Endothelial cell of umbilical vein (primary cell): Measurements from ENCODE around the gene ZNF652. TPM values are rescaled to one million over a fixed set of nuclear protein-coding genes. Genes with fewer than 3 reads are reported as not detected.

Source experiments
- BruUV-seq: library from RNA; stranded (reverse); fragments of 400-500 nt; replicated peaks from 2 replicates; lab custom pipeline; 2021; lab: Mats Ljungman, UMichigan
- CTCF ChIA-PET: fragments of 300-600, 350-600 bp; sonication (Branson Sonifier 250); formaldehyde crosslinking; loops from one replicate; lab custom pipeline; 2021; ENCODE audit warnings: antibody characterized with exemption, inconsistent platforms; lab: Charles Lee
- POLR2A ChIA-PET: fragments of 300-600, 350-600 bp; sonication (Branson Sonifier 250); formaldehyde crosslinking; loops from one replicate; lab custom pipeline; 2021; ENCODE audit warnings: antibody characterized with exemption, inconsistent platforms; lab: Charles Lee
- DNase-seq: peaks from one replicate; pipeline ENCODE4 v3.0.0-alpha.2; 2011; ENCODE audit warnings: low read depth, low spot score
- FAIRE-seq: peaks from 2 replicates; lab custom pipeline; 2011; peaks lifted over from hg19 to GRCh38; lab: Jason Lieb, UNC
- H2AFZ ChIP-seq: 2 replicates; pipeline ENCODE4 v1.6.0; 2012; ENCODE audit warnings: low read depth, low read length, control low read depth, inconsistent platforms
- H3K27ac ChIP-seq: 2 replicates; pipeline ENCODE4 v1.5.1; 2011; ENCODE audit warnings: low read depth, mild to moderate bottlenecking, control low read depth, low read length, moderate library complexity; ENCODE audit not compliant: insufficient read depth
- H3K27me3 ChIP-seq, 2 experiments: 2 replicates each; pipeline versions ENCODE4 v1.6.0 to v1.6.1; 2011; ENCODE audit warnings: low read length in 2 of 2, mixed read lengths in 1 of 2; ENCODE audit not compliant: control insufficient read depth in 2 of 2, insufficient read depth in 2 of 2
- H3K36me3 ChIP-seq, 2 experiments: 2 replicates in 1 of 2; 3 replicates in 1 of 2; pipeline ENCODE4 v1.5.1; 2011; ENCODE audit warnings: low read length in 2 of 2, mild to moderate bottlenecking in 1 of 2, moderate library complexity in 1 of 2; ENCODE audit not compliant: control insufficient read depth in 2 of 2, insufficient read depth in 2 of 2; ENCODE audit errors: extremely low read depth in 1 of 2
- H3K4me1 ChIP-seq: 3 replicates; pipeline ENCODE4 v1.5.1; 2011; ENCODE audit warnings: mild to moderate bottlenecking, low read length; ENCODE audit not compliant: control insufficient read depth, insufficient read depth; ENCODE audit errors: extremely low read depth
- H3K4me2 ChIP-seq: 2 replicates; pipeline ENCODE4 v1.6.1; 2011; ENCODE audit warnings: low read length, control low read depth, mixed read lengths; ENCODE audit not compliant: insufficient read depth
- H3K4me3 ChIP-seq, 3 experiments: fragments of 200-600 bp in 1 of 3; sonication (generic), shearing (Covaris generic) in 1 of 3; replicated peaks in 1 of 3; 2 replicates each; pipeline ENCODE4 v1.5.1; 2011 to 2016; ENCODE audit warnings: control low read depth in 3 of 3, low read length in 3 of 3, mild to moderate bottlenecking in 2 of 3, inconsistent platforms in 1 of 3, low read depth in 1 of 3, moderate library complexity in 1 of 3; ENCODE audit not compliant: insufficient read depth in 1 of 3
- H3K79me2 ChIP-seq: 2 replicates; pipeline ENCODE4 v1.6.0; 2012; ENCODE audit warnings: low read length, inconsistent platforms; ENCODE audit not compliant: control insufficient read depth, insufficient read depth
- H3K9ac ChIP-seq: replicated peaks from 2 replicates; pipeline ENCODE3; 2011; ENCODE audit warnings: low read length, control low read depth; ENCODE audit not compliant: insufficient read depth; ENCODE audit errors: extremely low read depth
- H3K9me1 ChIP-seq: replicated peaks from 3 replicates; pipeline ENCODE4 v1.6.0; 2011; ENCODE audit warnings: mild to moderate bottlenecking, low read length; ENCODE audit not compliant: control insufficient read depth, insufficient read depth; ENCODE audit errors: extremely low read depth
- H3K9me3 ChIP-seq: replicated peaks from 2 replicates; pipeline ENCODE4 v1.5.1; 2012; ENCODE audit warnings: low read length, inconsistent platforms; ENCODE audit not compliant: control insufficient read depth, insufficient read depth
- H4K20me1 ChIP-seq: replicated peaks from 2 replicates; pipeline ENCODE3; 2011; ENCODE audit warnings: mild to moderate bottlenecking, low read length; ENCODE audit not compliant: control insufficient read depth, insufficient read depth; ENCODE audit errors: extremely low read depth
- EZH2 ChIP-seq: IDR thresholded peaks from 2 replicates; pipeline ENCODE4 v1.6.1; 2012; ENCODE audit warnings: borderline replicate concordance, low read depth, mild to moderate bottlenecking, moderate library complexity, low read length, inconsistent platforms; ENCODE audit not compliant: severe bottlenecking
- FOS ChIP-seq: IDR thresholded peaks from 2 replicates; pipeline ENCODE4 v1.6.1; 2011; ENCODE audit warnings: mild to moderate bottlenecking, low read length, moderate library complexity, borderline replicate concordance; ENCODE audit not compliant: insufficient read depth
- GATA2 ChIP-seq: IDR thresholded peaks from 2 replicates; pipeline ENCODE4 v1.7.0; 2011; ENCODE audit warnings: low read depth, mild to moderate bottlenecking, moderate library complexity, mixed read lengths, low read length; ENCODE audit not compliant: insufficient read length, insufficient read depth
- JUN ChIP-seq: IDR thresholded peaks from 2 replicates; pipeline ENCODE4 v1.6.1; 2011; ENCODE audit warnings: borderline replicate concordance, low read depth; ENCODE audit not compliant: insufficient read length, insufficient read depth
- POLR2A ChIP-seq: IDR thresholded peaks from 2 replicates; pipeline ENCODE4 v1.6.1; 2012; ENCODE audit warnings: low read depth, mild to moderate bottlenecking, control low read depth, low read length
- POLR2AphosphoS5 ChIP-seq: IDR thresholded peaks from 2 replicates; pipeline ENCODE4 v1.6.1; 2012; ENCODE audit warnings: low read depth, mild to moderate bottlenecking, control low read depth, low read length, moderate library complexity; ENCODE audit not compliant: insufficient read depth
- dilution Hi-C: fragments of 300-500 bp; cut with MboI; formaldehyde crosslinking; loops from one replicate; pipeline ENCODE4 v1.15.0; 2019; ENCODE audit warnings: low sequenced_read_pairs; ENCODE audit not compliant: extremely low pct_ligation_motif_present
- intact Hi-C: fragments of 100-400 bp; cut with micrococcal nuclease; formaldehyde crosslinking; loops from one replicate; pipeline ENCODE4 v1.10.0; 2022
- polyA plus RNA-seq, 4 experiments: library from polyadenylated mRNA; depleted of rRNA in 3 of 4; stranded (reverse) in 3 of 4; unstranded in 1 of 4; fragments of >200 nt; gene quantifications; 2 replicates each; pipeline versions ENCODE4 v1.2.1 to v1.2.3, GENCODE V29; 2011 to 2012; ENCODE audit warnings: missing spikeins in 1 of 4
- total RNA-seq: library from RNA; stranded (reverse); gene quantifications from 2 replicates; pipeline ENCODE4 v1.2.3, GENCODE V29; 2021
- TF ChIP-seq, protein P1 (sequence below), 2 donors: IDR thresholded peaks; 1 replicate in 1 of 2; 2 replicates in 1 of 2; pipeline ENCODE4 v1.5.1; 2011; ENCODE audit warnings: low read length in 2 of 2, mild to moderate bottlenecking in 2 of 2, moderate library complexity in 2 of 2, control low read depth in 1 of 2, inconsistent platforms in 1 of 2, low read depth in 1 of 2; ENCODE audit not compliant: insufficient read depth in 1 of 2; ENCODE audit errors: extremely low read depth in 1 of 2
- TF ChIP-seq, protein P2 (sequence below): IDR thresholded peaks from 2 replicates; pipeline ENCODE4 v1.6.1; 2011; ENCODE audit not compliant: insufficient read depth, insufficient read length

Gene ZNF652
- total and polyA plus RNA-seq, 2 donors (not counting 3 experiments of a cell fraction or from before 2014, with no cell fraction given) = 6.1 to 18.6 TPM

DNA sequence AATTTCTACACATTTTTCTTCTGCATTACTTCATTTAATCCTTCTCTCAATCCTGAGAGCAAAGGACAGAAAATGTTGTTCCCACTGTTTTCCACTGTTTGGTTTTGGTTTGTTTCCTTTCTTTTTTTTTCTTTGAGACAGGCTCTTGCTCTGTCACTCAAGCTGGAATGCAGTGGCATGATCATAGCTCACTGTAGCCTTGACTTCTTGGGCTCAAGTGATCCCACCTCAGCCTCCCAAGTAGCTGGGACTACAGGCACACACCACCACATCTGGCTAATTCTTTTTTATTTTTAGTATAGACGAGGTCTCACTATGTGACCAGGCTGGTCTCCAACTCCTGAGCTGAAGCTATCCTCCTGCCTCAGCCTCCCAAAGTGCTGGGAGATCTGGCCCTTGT is 7.0 kb upstream of the ZNF652 start:
- BruUV-seq = no TSS peak
- no peaks in the 10 kb centered on the region for H3K9me3 ChIP-seq
- H3K9me1 ChIP-seq = no peaks in the 10 kb centered on the region
- CTCF ChIA-PET = interaction anchor here (0.9 to 3.8 kb wide), 18 partner anchors 9 to 79 kb away, joined by 3 to 36 read pairs (median 6); no protein-coding TSS in a partner anchor
- dilution Hi-C loops (no loop called here), intact Hi-C loops (no loop called here)
- H3K4me2 ChIP-seq = no peak overlapping the region
- H3K36me3 ChIP-seq = no peaks in the 10 kb centered on the region
- no peak for DNase-seq
- FAIRE-seq = peak; percentile 91
- H3K27me3 ChIP-seq = no peaks in the 10 kb centered on the region
- H3K79me2 ChIP-seq = no peaks in the 10 kb centered on the region
- no peak overlapping the region for H3K4me3 ChIP-seq
- no peak overlapping the region for H3K27ac ChIP-seq
- H3K9ac ChIP-seq = no peak overlapping the region
- H4K20me1 ChIP-seq = no peaks in the 10 kb centered on the region
- H3K4me1 ChIP-seq = no peaks in the 10 kb centered on the region
- POLR2A ChIA-PET = no interaction called here
- TF ChIP-seq JUN = no peak
- no peak for TF ChIP-seq FOS
- TF ChIP-seq, protein P1, sequence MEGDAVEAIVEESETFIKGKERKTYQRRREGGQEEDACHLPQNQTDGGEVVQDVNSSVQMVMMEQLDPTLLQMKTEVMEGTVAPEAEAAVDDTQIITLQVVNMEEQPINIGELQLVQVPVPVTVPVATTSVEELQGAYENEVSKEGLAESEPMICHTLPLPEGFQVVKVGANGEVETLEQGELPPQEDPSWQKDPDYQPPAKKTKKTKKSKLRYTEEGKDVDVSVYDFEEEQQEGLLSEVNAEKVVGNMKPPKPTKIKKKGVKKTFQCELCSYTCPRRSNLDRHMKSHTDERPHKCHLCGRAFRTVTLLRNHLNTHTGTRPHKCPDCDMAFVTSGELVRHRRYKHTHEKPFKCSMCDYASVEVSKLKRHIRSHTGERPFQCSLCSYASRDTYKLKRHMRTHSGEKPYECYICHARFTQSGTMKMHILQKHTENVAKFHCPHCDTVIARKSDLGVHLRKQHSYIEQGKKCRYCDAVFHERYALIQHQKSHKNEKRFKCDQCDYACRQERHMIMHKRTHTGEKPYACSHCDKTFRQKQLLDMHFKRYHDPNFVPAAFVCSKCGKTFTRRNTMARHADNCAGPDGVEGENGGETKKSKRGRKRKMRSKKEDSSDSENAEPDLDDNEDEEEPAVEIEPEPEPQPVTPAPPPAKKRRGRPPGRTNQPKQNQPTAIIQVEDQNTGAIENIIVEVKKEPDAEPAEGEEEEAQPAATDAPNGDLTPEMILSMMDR (IDR thresholded peaks at IDR 0.05; ENCODE audit: extremely low read depth in 1 of 2, insufficient read depth in 1 of 2, low read depth in 1 of 2, low read length in 2 of 2) = no peak
- TF ChIP-seq POLR2A = no peak
- TF ChIP-seq, protein P2, sequence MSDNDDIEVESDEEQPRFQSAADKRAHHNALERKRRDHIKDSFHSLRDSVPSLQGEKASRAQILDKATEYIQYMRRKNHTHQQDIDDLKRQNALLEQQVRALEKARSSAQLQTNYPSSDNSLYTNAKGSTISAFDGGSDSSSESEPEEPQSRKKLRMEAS = no peak
- no peak for TF ChIP-seq EZH2
- no peak overlapping the region for H2AFZ ChIP-seq

DNA sequence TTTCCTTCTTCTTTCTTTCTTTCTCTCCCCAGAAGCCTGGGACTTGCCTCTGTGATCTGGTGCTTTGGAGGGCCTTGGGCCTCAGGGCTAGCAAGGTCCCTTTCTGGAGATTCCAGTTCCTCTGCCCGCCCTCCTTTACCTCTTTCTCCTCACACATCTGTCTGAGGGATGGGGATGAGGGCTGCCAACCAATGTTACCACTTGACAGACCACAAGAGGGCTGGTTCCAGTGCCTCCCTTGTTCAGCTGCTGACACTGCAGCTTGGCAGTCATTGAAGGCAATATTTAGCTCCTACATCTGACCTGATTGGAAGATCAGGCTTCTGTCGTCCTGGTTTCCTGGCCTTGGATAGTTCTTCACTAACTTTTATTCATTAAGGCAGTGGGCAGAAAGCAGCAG is 3.6 kb upstream of the ZNF652 start:
- dilution Hi-C loops = no loop called here
- Histone ChIP-seq H3K9ac (no peak overlapping the region), H3K36me3 (no peaks in the 10 kb centered on the region), H2AFZ (no peak overlapping the region), H3K4me1 (peaks cover 7% of the 10 kb centered on the region), H3K79me2 (peaks cover 6% of the 10 kb centered on the region), H3K27ac (no peak overlapping the region), H3K9me1 (no peaks in the 10 kb centered on the region), H3K9me3 (no peaks in the 10 kb centered on the region), H4K20me1 (no peaks in the 10 kb centered on the region), H3K4me2 (no peak overlapping the region), H3K27me3 (no peaks in the 10 kb centered on the region), H3K4me3 (no peak overlapping the region)
- no peak for TF ChIP-seq POLR2AphosphoS5
- TF ChIP-seq, protein P1 (IDR thresholded peaks at IDR 0.05; ENCODE audit: extremely low read depth in 1 of 2, insufficient read depth in 1 of 2, low read depth in 1 of 2, low read length in 2 of 2) = peak in 1 of 2 donors; percentile 23
- TF ChIP-seq EZH2 = no peak
- TF ChIP-seq GATA2 = no peak
- ChIA-PET CTCF (interaction anchor here (0.9 to 1.7 kb wide), 5 partner anchors 10 to 75 kb away, joined by 3 to 6 read pairs (median 4); no protein-coding TSS in a partner anchor), POLR2A (no interaction called here)
- intact Hi-C loops = no loop called here
- DNase-seq = no peak
- FAIRE-seq = no peak
- BruUV-seq = no TSS peak
